GM19193 (cell line): Measurements from ENCODE around the gene ZACN.

Experiments used
- POLR2A ChIP-seq: IDR thresholded peaks from 4 replicates; pipeline ENCODE4 v1.6.1; 2011; ENCODE audit not compliant: insufficient read depth, insufficient read length; ENCODE audit errors: extremely low read depth

Gene ZACN

DNA sequence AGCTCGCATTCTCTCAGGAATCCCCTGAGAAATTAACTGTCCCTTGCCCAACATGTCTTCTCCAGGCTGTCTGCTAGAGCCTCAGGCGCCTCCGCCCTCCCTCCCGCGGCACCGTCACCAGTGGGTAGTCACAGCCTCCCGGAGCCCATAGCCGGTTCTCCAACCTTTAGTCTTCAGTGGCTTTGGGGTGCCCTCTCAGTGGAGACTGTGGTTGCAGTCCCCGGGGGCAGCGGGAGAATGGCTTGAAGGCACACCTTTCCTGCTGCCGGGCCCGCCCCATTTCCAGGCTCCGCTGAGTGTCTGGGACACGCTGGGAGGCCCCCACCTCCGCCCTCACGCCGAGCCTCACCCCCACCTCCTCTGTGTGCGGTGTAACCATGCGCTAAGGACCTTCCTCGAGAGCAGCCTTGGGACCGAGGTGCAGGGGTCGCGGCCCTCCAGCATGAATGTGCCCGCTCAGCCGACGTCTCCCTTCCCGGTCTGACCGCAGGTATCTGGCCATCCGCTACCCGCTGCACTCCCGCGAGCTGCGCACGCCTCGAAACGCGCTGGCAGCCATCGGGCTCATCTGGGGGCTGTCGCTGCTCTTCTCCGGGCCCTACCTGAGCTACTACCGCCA lies 2.7 kb upstream of the ZACN start:
- TF ChIP-seq POLR2A, result no peak

DNA sequence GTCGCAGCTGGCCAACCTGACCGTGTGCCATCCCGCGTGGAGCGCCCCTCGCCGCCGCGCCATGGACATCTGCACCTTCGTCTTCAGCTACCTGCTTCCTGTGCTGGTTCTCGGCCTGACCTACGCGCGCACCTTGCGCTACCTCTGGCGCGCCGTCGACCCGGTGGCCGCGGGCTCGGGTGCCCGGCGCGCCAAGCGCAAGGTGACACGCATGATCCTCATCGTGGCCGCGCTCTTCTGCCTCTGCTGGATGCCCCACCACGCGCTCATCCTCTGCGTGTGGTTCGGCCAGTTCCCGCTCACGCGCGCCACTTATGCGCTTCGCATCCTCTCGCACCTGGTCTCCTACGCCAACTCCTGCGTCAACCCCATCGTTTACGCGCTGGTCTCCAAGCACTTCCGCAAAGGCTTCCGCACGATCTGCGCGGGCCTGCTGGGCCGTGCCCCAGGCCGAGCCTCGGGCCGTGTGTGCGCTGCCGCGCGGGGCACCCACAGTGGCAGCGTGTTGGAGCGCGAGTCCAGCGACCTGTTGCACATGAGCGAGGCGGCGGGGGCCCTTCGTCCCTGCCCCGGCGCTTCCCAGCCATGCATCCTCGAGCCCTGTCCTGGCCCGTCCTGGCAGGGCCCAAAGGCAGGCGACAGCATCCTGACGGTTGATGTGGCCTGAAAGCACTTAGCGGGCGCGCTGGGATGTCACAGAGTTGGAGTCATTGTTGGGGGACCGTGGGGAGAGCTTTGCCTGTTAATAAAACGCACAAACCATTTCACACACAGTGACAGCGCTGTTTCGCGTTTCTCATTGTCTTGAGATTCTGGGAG lies 2.0 kb upstream of the ZACN start:
- no peak for TF ChIP-seq POLR2A

DNA sequence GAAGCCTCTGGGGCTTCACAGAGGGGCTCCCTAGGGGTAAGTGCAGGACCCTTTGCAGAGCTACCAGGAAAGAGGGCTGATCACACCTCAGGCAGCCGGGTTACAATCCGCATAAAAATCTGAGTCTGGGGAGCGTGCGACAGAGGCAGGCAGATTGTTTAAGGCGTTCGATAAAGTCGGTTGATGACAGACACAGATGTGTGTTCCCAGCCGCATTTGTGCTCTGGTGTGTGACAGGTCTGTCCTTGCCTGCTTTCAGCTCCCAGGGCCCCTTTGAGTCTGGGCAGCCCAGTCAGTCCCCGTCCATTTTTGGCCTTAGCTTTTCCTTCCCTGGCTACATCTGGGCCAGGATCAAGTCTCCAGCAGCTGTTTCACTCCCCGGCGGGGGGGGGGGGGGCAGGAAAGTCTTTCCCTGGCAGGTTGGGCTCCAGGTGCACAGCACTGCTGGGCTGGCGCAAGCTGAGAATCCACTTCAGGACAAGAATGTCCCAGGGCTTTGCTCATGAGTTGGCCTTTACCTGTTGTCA lies 1.3 kb upstream of the ZACN start:
- no peak for TF ChIP-seq POLR2A

DNA sequence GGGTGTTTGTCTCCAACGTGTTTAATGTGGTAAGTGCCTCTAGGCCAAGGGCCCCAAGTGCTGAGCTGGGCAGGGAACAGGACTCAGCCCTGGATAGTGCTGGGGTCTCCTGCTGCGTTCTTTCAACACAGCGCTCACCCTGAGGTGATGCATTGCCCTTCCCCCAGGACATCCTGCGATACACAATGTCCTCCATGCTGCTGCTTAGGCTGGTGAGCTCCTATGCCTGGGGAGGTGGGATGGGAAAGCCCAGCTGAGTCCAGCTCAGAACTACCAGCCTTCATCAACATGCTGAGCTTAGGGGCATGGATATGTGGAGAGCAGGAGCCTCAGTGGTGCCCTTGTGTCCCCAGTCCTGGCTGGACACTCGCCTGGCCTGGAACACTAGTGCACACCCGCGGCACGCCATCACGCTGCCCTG lies 563 bp downstream of the ZACN start:
- no peak for TF ChIP-seq POLR2A

DNA sequence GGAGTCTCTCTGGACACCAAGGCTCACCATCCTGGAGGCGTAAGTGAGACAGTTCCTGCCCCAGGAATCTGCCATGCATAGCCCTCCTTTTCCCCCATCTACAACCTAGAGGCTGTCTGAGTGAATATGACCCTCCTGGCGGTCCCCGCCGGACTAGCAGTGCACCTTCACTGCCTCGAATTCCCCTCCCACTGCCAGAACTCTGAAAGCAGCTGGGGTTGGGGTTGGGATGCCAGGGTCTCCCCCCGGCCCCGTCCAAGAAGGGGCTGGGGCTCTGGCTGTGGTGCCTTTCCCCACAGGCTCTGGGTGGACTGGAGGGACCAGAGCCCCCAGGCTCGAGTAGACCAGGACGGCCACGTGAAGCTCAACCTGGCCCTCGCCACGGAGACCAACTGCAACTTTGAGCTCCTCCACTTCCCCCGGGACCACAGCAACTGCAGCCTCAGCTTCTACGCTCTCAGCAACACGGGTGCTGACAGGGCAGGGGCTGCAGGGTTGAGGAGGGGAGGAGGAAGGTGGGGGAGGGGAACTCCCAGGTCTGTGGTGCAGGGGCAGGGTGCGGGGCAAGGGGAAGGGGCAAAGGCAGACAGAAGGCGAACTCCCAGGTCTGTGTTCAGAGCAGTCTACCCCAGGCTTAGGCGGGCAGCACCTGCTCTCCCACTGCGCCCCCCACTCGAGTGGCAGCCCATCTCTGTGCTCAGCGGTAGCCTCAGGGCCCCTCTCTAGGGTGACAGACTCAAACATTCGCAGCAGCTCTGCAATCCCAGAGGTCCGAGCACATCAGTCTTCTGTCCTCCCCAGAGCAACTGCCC lies 1.2 kb downstream of the ZACN start:
- no peak for TF ChIP-seq POLR2A

DNA sequence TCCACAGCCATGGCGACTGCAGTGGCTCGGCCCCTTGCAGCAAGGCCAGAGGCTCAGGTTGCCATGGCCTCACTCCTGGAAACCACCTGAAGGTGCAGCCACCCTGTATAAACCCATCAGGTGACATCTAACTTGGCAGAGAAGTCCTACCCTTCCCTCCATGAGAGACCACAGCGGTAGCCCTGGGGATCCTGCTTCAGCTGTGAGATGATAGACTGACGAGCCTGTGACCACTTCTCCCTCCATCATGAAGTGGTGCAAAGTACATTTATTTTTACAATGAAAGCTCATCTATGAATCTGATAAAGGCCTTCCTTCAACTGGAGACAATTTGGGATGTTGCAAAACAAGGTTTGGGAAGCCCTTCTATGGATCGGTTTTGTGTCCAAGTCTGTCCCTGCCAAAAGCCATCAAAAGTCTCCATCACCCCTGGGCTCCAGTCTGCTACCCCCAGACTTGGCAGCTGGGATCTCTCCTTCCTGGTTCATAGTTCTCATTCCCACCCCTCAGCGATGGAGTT lies 1.8 kb downstream of the ZACN start:
- TF ChIP-seq POLR2A, result no peak

DNA sequence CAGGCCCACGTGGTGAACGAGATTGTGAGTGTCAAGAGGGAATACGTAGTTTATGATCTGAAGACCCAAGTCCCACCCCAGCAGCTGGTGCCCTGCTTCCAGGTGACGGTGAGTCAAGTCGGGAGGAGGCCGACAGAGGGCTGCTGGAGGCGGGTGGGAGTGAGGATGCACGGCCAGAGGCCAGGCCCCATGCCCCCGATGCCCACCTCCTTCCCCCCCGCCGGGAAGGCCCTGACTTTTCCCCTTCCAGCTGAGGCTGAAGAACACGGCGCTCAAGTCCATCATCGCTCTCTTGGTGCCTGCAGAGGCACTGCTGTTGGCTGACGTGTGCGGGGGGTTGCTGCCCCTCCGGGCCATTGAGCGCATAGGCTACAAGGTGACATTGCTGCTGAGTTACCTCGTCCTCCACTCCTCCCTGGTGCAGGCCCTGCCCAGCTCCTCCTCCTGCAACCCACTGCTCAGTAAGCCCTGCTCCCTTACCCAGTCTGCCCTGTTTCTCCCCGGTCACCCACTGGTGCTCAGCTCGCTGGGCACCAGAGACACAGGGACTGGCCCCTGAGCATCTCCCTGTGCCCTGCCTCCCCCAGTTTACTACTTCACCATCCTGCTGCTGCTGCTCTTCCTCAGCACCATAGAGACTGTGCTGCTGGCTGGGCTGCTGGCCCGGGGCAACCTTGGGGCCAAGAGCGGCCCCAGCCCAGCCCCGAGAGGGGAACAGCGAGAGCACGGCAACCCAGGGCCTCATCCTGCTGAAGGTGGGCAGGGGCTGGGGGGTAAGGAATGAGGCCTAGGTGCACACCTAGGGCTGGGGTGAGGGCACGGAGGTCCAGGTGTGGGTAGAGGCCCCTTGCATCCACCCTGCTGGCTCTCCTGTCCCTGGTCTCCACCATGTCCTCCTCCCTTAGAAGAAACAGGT lies 2.6 kb downstream of the ZACN start:
- no peak for TF ChIP-seq POLR2A

DNA sequence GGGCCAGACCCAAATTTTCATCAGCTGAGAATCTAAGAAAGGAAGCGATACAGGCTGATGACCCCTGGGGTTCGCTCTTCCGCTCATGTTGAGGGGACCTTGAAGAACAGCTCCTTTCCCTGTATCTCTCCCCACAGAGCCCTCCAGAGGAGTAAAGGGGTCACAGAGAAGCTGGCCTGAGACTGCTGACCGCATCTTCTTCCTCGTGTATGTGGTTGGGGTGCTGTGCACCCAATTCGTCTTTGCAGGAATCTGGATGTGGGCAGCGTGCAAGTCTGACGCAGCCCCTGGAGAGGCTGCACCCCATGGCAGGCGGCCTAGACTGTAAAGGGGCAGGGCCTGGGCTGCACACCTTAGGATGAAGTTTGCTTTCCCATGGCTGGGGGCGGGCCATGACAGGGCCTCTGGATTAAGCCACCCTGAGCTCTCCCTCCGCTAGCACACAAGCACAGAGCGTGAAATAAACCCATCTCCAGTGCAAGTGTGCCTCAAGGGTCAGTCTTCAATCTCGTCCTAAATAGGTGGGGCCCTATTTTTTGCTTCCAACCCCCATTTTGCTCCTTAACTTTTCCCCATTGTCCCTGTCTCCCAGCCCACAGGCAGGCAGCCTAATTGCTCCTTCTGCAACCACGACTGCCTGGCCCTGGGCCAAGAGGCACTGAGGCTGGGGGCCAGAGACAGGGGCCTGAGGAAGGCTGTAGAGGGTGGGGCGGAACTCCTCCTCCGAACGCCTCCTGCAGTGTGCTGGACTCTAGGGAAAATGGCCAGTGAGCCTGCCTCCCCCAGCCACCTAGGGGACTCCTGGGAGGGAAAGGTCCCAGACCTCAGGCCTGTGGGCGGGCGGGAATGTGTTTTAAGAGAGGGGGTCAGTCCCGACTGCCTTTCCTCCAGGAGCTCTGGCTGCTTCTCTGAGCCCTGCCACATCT lies 3.6 kb downstream of the ZACN start:
- TF ChIP-seq POLR2A, result no peak

DNA sequence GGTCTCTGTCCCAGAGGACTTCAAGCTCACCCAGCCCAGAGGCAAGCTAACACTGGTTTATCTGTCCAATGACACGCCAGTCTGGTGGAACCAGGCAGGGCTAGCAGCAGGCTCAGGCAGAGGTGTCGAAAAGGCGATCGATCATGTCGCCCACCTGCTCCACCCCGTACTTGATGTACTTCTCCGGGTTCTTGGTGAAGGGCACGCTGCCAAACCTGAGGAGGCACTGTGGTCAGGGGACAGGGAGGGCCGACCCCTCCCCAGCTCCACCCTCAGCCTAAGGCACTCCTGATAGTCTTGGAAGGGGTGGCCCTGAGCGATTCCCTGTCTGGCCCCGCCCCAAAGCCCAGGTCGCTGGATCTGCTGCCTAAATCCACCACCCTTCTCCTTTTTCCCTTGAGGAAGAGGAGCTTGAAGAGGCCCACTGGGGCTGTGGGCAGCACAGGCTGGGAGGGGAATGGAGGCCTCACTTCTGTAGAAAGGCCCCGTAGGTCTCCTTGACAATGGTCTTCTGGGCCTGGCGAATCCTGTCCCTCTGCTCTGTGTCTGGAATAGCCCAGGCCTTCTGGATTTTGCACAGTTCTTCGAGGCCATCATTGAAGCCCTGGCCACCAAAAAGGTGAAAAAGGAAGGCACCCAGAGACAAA lies 4.7 kb downstream of the ZACN start:
- TF ChIP-seq POLR2A, result no peak

DNA sequence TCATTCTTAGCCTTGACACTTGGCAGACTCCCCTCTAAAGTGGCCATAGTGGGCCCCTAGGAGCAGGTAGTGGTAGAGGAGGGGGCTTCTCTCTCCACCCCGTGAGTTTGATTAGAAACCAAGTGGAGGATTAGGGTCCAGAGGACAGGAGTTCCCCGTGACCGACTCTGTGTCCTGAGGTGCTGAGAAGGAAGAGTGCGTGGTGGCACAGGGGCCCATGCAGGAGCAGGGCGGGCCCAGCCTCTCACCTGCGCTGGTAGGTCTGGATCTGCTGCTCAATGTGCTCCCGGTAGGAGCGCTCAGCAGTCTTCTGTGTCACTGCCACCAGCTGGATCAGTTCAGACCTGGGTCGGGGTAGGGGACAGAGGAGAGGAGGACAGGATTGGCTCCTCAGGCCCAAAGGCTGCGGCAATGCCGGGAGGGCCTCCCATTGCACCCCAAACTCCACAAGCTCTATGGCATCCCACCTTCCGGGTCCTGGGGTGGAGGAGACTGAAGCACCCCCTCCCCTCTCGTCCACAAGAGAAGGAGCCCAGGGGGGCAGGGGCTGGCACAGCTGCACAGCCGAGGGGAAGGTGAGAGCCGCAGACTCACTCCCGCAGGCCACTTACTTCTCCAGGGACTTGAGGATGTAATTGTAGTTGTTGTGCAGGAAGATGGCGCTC lies 6.2 kb downstream of the ZACN start:
- no peak for TF ChIP-seq POLR2A

DNA sequence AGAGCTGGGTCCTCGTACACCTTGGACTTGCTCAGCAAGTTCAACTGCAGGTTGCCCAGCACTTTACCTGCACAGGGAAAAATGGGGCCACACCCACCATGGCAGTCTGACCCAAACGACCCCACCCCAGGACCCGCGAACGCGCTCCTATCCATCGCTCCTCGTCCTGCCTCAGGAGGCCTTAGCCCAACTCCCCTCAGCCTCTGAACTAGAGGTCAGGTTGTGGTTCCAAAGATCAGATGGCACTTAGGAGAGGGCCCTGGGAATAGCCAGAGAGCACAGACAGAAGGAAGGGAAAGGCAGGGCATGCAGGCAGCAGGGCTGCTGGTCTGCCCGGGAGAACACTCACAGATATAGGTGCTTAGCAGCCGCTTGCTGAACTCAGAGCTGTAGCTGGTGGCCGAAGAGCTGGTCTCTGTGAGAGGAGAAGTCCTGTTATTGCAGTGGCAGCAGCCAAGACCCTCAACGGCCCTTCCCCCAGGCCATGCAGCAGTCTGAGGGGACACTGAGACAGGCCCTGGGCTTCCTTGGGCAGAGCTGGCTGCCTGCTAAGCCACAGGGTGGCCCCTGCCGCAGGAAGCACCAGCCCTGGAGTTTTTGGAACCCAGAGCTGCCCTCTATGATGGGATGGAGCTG lies 6.9 kb downstream of the ZACN start:
- TF ChIP-seq POLR2A, result no peak

DNA sequence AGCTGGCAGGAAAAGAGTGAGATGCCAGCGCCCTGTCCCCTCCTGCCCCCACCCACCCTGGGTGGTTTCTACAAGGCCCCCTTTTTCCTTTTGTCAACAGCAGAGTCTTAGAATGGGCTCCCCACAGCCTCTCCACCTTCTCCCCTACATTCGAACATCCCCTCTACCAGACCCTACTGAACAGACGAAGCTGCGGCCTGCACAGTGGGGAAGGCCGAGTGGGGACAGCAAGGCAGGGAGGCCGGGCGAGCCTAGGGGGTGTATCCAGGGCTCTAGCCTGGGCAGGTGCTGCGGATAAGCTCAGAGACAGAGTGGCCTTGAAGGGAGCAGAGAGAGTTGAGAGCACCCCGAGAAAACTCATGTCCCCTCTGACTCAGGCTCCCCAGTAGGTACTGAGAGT lies 7.4 kb downstream of the ZACN start:
- no peak for TF ChIP-seq POLR2A
